ENCODE data around the gene SSR2.

SSR2 gene

DNA sequence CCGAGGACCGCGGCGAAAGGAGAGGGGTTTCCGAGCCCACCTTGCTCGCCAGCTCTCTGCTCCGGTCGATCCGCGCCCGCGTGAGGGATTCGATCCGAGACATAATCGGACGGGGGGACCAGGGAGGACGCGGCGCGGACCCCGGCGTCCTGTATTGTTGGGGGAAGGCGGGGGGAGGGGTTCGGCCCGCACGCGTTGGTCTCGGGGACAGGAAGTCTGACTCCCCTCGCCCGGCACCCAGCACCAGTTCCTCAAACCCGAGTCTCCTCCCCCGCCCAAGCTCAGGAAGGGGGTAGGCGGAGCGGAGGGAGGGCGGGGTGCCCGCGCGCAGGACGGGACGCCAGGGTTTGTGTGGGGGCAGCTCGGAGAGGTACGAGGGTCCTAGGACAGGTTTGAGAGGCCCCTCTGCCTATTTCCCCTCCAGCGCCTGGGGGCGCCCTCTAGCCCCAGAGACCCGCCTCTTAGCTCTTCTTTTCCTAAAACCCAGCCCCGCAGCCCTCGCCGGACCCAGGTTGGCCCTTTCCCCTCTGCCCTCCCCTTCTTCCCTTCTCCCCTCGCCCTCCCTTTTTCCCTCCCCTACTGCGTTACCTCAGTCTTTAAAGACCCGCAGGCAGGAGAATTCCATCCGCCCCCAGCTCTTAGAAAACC is 42.3 kb downstream of the SSR2 start, which contains the start of gene ARHGEF2 (continued):
- TF ChIP-seq ZBTB26 (tag by site-specific recombination; optimal IDR thresholded peaks at IDR 0.05), result peak; percentile 58
- TF ChIP-seq ZBTB48 (tag by site-specific recombination; IDR thresholded peaks at IDR 0.05), result no peak
- no peak for TF ChIP-seq ZNF473 (tag by site-specific recombination; IDR thresholded peaks at IDR 0.05)
- TF ChIP-seq ZNF776 (tag by site-specific recombination; IDR thresholded peaks at IDR 0.05; ENCODE audit: borderline replicate concordance), result no peak
- TF ChIP-seq, protein P1, sequence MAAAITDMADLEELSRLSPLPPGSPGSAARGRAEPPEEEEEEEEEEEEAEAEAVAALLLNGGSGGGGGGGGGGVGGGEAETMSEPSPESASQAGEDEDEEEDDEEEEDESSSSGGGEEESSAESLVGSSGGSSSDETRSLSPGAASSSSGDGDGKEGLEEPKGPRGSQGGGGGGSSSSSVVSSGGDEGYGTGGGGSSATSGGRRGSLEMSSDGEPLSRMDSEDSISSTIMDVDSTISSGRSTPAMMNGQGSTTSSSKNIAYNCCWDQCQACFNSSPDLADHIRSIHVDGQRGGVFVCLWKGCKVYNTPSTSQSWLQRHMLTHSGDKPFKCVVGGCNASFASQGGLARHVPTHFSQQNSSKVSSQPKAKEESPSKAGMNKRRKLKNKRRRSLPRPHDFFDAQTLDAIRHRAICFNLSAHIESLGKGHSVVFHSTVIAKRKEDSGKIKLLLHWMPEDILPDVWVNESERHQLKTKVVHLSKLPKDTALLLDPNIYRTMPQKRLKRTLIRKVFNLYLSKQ (tag by site-specific recombination; IDR thresholded peaks at IDR 0.05; ENCODE audit: borderline replicate concordance), result no peak
- TF ChIP-seq ZNF792 (tag by site-specific recombination; IDR thresholded peaks at IDR 0.05), result no peak
- TF ChIP-seq ZNF16 (tag by site-specific recombination; IDR thresholded peaks at IDR 0.05; ENCODE audit: low read depth), result no peak
- TF ChIP-seq ZNF146 (tag by site-specific recombination; IDR thresholded peaks at IDR 0.05), result no peak
- TF ChIP-seq ZNF426 (tag by site-specific recombination; IDR thresholded peaks at IDR 0.05), result no peak
- TF ChIP-seq, protein P2, sequence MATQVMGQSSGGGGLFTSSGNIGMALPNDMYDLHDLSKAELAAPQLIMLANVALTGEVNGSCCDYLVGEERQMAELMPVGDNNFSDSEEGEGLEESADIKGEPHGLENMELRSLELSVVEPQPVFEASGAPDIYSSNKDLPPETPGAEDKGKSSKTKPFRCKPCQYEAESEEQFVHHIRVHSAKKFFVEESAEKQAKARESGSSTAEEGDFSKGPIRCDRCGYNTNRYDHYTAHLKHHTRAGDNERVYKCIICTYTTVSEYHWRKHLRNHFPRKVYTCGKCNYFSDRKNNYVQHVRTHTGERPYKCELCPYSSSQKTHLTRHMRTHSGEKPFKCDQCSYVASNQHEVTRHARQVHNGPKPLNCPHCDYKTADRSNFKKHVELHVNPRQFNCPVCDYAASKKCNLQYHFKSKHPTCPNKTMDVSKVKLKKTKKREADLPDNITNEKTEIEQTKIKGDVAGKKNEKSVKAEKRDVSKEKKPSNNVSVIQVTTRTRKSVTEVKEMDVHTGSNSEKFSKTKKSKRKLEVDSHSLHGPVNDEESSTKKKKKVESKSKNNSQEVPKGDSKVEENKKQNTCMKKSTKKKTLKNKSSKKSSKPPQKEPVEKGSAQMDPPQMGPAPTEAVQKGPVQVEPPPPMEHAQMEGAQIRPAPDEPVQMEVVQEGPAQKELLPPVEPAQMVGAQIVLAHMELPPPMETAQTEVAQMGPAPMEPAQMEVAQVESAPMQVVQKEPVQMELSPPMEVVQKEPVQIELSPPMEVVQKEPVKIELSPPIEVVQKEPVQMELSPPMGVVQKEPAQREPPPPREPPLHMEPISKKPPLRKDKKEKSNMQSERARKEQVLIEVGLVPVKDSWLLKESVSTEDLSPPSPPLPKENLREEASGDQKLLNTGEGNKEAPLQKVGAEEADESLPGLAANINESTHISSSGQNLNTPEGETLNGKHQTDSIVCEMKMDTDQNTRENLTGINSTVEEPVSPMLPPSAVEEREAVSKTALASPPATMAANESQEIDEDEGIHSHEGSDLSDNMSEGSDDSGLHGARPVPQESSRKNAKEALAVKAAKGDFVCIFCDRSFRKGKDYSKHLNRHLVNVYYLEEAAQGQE (tag by site-specific recombination; IDR thresholded peaks at IDR 0.05), result no peak
- TF ChIP-seq, protein P3, sequence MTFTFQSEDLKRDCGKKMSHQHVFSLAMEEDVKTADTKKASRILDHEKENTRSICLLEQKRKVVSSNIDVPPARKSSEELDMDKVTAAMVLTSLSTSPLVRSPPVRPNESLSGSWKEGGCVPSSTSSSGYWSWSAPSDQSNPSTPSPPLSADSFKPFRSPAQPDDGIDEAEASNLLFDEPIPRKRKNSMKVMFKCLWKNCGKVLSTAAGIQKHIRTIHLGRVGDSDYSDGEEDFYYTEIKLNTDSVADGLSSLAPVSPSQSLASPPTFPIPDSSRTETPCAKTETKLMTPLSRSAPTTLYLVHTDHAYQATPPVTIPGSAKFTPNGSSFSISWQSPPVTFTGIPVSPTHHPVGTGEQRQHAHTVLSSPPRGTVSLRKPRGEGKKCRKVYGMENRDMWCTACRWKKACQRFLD (tag by site-specific recombination; IDR thresholded peaks at IDR 0.05), result no peak
- peak; percentile 46; the same call in 1 of the 2 replicates for TF ChIP-seq ZNF843 (tag by site-specific recombination; IDR thresholded peaks at IDR 0.05)
- TF ChIP-seq ZNF133 (tag by site-specific recombination; IDR thresholded peaks at IDR 0.05), result no peak
- TF ChIP-seq, protein P4, sequence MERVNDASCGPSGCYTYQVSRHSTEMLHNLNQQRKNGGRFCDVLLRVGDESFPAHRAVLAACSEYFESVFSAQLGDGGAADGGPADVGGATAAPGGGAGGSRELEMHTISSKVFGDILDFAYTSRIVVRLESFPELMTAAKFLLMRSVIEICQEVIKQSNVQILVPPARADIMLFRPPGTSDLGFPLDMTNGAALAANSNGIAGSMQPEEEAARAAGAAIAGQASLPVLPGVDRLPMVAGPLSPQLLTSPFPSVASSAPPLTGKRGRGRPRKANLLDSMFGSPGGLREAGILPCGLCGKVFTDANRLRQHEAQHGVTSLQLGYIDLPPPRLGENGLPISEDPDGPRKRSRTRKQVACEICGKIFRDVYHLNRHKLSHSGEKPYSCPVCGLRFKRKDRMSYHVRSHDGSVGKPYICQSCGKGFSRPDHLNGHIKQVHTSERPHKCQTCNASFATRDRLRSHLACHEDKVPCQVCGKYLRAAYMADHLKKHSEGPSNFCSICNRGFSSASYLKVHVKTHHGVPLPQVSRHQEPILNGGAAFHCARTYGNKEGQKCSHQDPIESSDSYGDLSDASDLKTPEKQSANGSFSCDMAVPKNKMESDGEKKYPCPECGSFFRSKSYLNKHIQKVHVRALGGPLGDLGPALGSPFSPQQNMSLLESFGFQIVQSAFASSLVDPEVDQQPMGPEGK (tag by site-specific recombination; IDR thresholded peaks at IDR 0.05), result peak; percentile 90
- peak; percentile 67 for TF ChIP-seq ZXDB (tag by site-specific recombination; IDR thresholded peaks at IDR 0.05)
- no peak for TF ChIP-seq ZNF701 (tag by site-specific recombination; IDR thresholded peaks at IDR 0.05)
- TF ChIP-seq ZNF341 (tag by site-specific recombination; IDR thresholded peaks at IDR 0.05; ENCODE audit: low read depth), result peak; percentile 71
- TF ChIP-seq ZNF510 (tag by site-specific recombination; IDR thresholded peaks at IDR 0.05; ENCODE audit: insufficient replicate concordance), result no peak
- no peak for TF ChIP-seq HOXC10 (CRISPR knock-in tag; IDR thresholded peaks at IDR 0.05)
- no peak for TF ChIP-seq MEIS1 (CRISPR knock-in tag; IDR thresholded peaks at IDR 0.05; ENCODE audit: borderline replicate concordance)
- TF ChIP-seq, protein P5, sequence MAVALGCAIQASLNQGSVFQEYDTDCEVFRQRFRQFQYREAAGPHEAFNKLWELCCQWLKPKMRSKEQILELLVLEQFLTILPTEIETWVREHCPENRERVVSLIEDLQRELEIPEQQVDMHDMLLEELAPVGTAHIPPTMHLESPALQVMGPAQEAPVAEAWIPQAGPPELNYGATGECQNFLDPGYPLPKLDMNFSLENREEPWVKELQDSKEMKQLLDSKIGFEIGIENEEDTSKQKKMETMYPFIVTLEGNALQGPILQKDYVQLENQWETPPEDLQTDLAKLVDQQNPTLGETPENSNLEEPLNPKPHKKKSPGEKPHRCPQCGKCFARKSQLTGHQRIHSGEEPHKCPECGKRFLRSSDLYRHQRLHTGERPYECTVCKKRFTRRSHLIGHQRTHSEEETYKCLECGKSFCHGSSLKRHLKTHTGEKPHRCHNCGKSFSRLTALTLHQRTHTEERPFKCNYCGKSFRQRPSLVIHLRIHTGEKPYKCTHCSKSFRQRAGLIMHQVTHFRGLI (tag by site-specific recombination; IDR thresholded peaks at IDR 0.05), result peak; percentile 61
- TF ChIP-seq ZNF610 (tag by site-specific recombination; IDR thresholded peaks at IDR 0.05; ENCODE audit: borderline replicate concordance), result no peak
- TF ChIP-seq ZEB2 (tag by site-specific recombination; IDR thresholded peaks at IDR 0.05), result peak; percentile 72
- TF ChIP-seq ZBTB8A (tag by site-specific recombination; IDR thresholded peaks at IDR 0.05), result peak; percentile 78
- TF ChIP-seq ZNF677 (tag by site-specific recombination; IDR thresholded peaks at IDR 0.05), result no peak
- TF ChIP-seq ZNF660 (tag by site-specific recombination; IDR thresholded peaks at IDR 0.05), result no peak
- TF ChIP-seq ZNF621 (tag by site-specific recombination; IDR thresholded peaks at IDR 0.05), result no peak
- no peak for TF ChIP-seq ZNF529 (tag by site-specific recombination; IDR thresholded peaks at IDR 0.05; ENCODE audit: insufficient replicate concordance)
- no peak for TF ChIP-seq ZNF658 (tag by site-specific recombination; IDR thresholded peaks at IDR 0.05)

Measured in HEK293 (cell line).